Mucosa of descending colon (tissue), 3 donors: ENCODE measurements around the gene OR52A5. TPM values are rescaled to one million over a fixed set of nuclear protein-coding genes. Genes with fewer than 3 reads are reported as not detected.

Source experiments
- ATAC-seq: fragments of 200-7000 bp; cut with Tn5 transposase; one replicate; pipeline ENCODE4 v1.9.1; 2020; ENCODE audit warnings: mild to moderate bottlenecking, moderate library complexity
- DNase-seq, 3 donors: peaks; one replicate each; pipeline ENCODE4 v3.0.0-alpha.2; 2020
- H3K36me3 ChIP-seq: fragments of 200-600 bp; one replicate; pipeline ENCODE4 v1.8.0; 2021; ENCODE audit warnings: low read depth, mild to moderate bottlenecking
- H3K4me1 ChIP-seq: fragments of 200-600 bp; one replicate; pipeline ENCODE4 v1.8.0; 2021; ENCODE audit warnings: low read depth, mild to moderate bottlenecking
- H3K4me3 ChIP-seq: fragments of 200-600 bp; one replicate; pipeline ENCODE4 v1.8.0; 2021; ENCODE audit warnings: mild to moderate bottlenecking
- H3K9me3 ChIP-seq: fragments of 200-600 bp; one replicate; pipeline ENCODE4 v1.8.0; 2021; ENCODE audit warnings: mild to moderate bottlenecking
- CTCF ChIP-seq: fragments of 200-600 bp; IDR thresholded peaks from one replicate; pipeline ENCODE4 v1.8.0; 2022; ENCODE audit warnings: antibody characterized with exemption, mild to moderate bottlenecking
- intact Hi-C, 2 donors: fragments of 100-400 bp; cut with DNase I in 1 of 2; cut with micrococcal nuclease in 1 of 2; formaldehyde crosslinking; loops; one replicate each; pipeline versions ENCODE4 v1.11.0 to v1.11.1; 2022; cut with DNase I, micrococcal nuclease
- total RNA-seq, 3 donors: library from RNA; stranded (reverse); fragmentation: NEBNext Ultra II Directional in 2 of 3; extraction: Animal tissue kit (Norgen Biotek cat#: 25700) in 2 of 3; gene quantifications; one replicate each; pipeline versions ENCODE4 v1.2.1 to v1.2.4, GENCODE V29; 2021 to 2023
- donor health status: DM: no; HTN: no; CAD: no; lungs with moderate emphysema.
- donor health status: DM: no; HTN: no; CAD: no.
- donor health status: DM: no; HTN: yes; CAD: no.

The OR52A5 gene
- total RNA-seq, 3 donors from 2014 or later: not detected

GRCh38 chr11:5096011-5096410, 42.1 kb downstream of the OR52A5 start:
- ATAC-seq (no peak), DNase-seq (no peak)
- intact Hi-C loops: no loop called here
- no peak for TF ChIP-seq CTCF
- Histone ChIP-seq H3K4me3 (no peak overlapping the region), H3K9me3 (no peaks in the 10 kb centered on the region), H3K36me3 (no peaks in the 10 kb centered on the region), H3K4me1 (no peaks in the 10 kb centered on the region)

GRCh38 chr11:5092821-5093585, 45.2 kb downstream of the OR52A5 start:
- Histone ChIP-seq H3K9me3 (no peaks in the 10 kb centered on the region), H3K4me3 (no peak overlapping the region), H3K4me1 (no peaks in the 10 kb centered on the region), H3K36me3 (no peaks in the 10 kb centered on the region)
- TF ChIP-seq CTCF: no peak
- DNase-seq (no peak), ATAC-seq (no peak)
- intact Hi-C loops: no loop called here

- intact Hi-C loops: no loop called here
- no peak overlapping the region for H3K4me3 ChIP-seq
- no peaks in the 10 kb centered on the region for H3K9me3 ChIP-seq
- ATAC-seq (peak; percentile 62), DNase-seq (peak in 1 of 3 donors; percentile 13)
- H3K4me1 ChIP-seq: no peaks in the 10 kb centered on the region
- TF ChIP-seq CTCF: no peak
- no peaks in the 10 kb centered on the region for H3K36me3 ChIP-seq
These were observed 47.5 kb downstream of the OR52A5 start for GRCh38 chr11:5090668-5091067.

- H3K9me3 ChIP-seq: no peaks in the 10 kb centered on the region
- TF ChIP-seq CTCF: no peak
- H3K36me3 ChIP-seq: no peaks in the 10 kb centered on the region
- intact Hi-C loops: no loop called here
- ATAC-seq (no peak), DNase-seq (no peak)
- H3K4me3 ChIP-seq: no peak overlapping the region
- no peaks in the 10 kb centered on the region for H3K4me1 ChIP-seq
These were observed 49.6 kb downstream of the OR52A5 start for GRCh38 chr11:5088556-5088955.

GRCh38 chr11:5083602-5084001, 54.6 kb downstream of the OR52A5 start:
- intact Hi-C loops: no loop called here
- Histone ChIP-seq H3K4me3 (no peak overlapping the region), H3K9me3 (no peaks in the 10 kb centered on the region), H3K4me1 (no peaks in the 10 kb centered on the region), H3K36me3 (no peaks in the 10 kb centered on the region)
- TF ChIP-seq CTCF: no peak
- DNase-seq (no peak), ATAC-seq (no peak)
